PC-9 (cell line): ENCODE measurements around the gene CFAP46. TPM values are rescaled to one million over a fixed set of nuclear protein-coding genes. Genes with fewer than 3 reads are reported as not detected.
"Not testable (repeated sequence)": the region's sequence is repeated elsewhere in the genome, so short reads cannot be mapped to it uniquely, and the experiment has no call there.

Source experiments
- BruUV-seq: library from RNA; stranded (reverse); fragments of 400-500 nt; replicated peaks from 2 replicates; lab custom pipeline; 2021; lab: Mats Ljungman, UMichigan
- CTCF ChIA-PET: fragments of 300-600 bp; sonication (Branson Sonifier 250); formaldehyde crosslinking; loops from one replicate; lab custom pipeline; 2022; ENCODE audit warnings: antibody characterized with exemption; lab: Charles Lee
- POLR2A ChIA-PET: fragments of 300-600 bp; sonication (Branson Sonifier 250); formaldehyde crosslinking; loops from one replicate; lab custom pipeline; 2022; ENCODE audit warnings: antibody characterized with exemption; ENCODE audit not compliant: unreplicated experiment; lab: Charles Lee
- DNase-seq, 2 experiments: peaks; one replicate each; pipeline versions ENCODE4 v3.0.0 to v3.0.0-alpha.2; 2015 to 2022; ENCODE audit warnings: mixed read lengths in 1 of 2
- H2AFZ ChIP-seq: fragments of 200-600 bp; sonication (generic); 2 replicates; pipeline ENCODE4 v1.8.1; 2017; ENCODE audit warnings: antibody characterized with exemption
- H3F3A ChIP-seq: fragments of 200-600 bp; sonication (generic); 2 replicates; pipeline ENCODE4 v1.8.1; 2017; ENCODE audit warnings: antibody characterized with exemption, mild to moderate bottlenecking, low read depth; ENCODE audit not compliant: insufficient read depth
- H3K27ac ChIP-seq: fragments of 200-600 bp; sonication (generic); 2 replicates; pipeline ENCODE4 v1.6.1; 2016; ENCODE audit warnings: mixed run types
- H3K27me3 ChIP-seq: fragments of 200-600 bp; sonication (generic); 2 replicates; pipeline ENCODE4 v1.6.1; 2016; ENCODE audit warnings: low read depth, mixed run types; ENCODE audit not compliant: insufficient read depth
- H3K36me3 ChIP-seq: fragments of 200-600 bp; sonication (generic); 2 replicates; pipeline ENCODE4 v1.6.1; 2016; ENCODE audit warnings: low read depth, mixed run types
- H3K4me1 ChIP-seq: fragments of 200-600 bp; sonication (generic); replicated peaks from 2 replicates; pipeline ENCODE4 v1.6.1; 2016; ENCODE audit warnings: mixed run types; ENCODE audit not compliant: insufficient read depth
- H3K4me2 ChIP-seq: fragments of 200-600 bp; sonication (generic); 2 replicates; pipeline ENCODE4 v1.6.1; 2017; ENCODE audit warnings: mixed run types
- H3K4me3 ChIP-seq: fragments of 200-600 bp; sonication (generic); 2 replicates; pipeline ENCODE4 v1.6.1; 2016; ENCODE audit warnings: mixed run types
- H3K79me2 ChIP-seq: fragments of 200-600 bp; sonication (generic); 2 replicates; pipeline ENCODE4 v1.6.1; 2017; ENCODE audit warnings: low read depth, mixed run types
- H3K9me2 ChIP-seq: fragments of 200-600 bp; sonication (generic); 2 replicates; pipeline ENCODE4 v1.8.1; 2017; ENCODE audit warnings: mild to moderate bottlenecking; ENCODE audit not compliant: insufficient read depth
- H3K9me3 ChIP-seq: fragments of 200-600 bp; sonication (generic); 2 replicates; pipeline ENCODE4 v1.8.1; 2016; ENCODE audit warnings: low read depth; ENCODE audit not compliant: insufficient read depth
- H4K20me1 ChIP-seq: fragments of 200-600 bp; sonication (generic); 2 replicates; pipeline ENCODE4 v1.8.1; 2017; ENCODE audit not compliant: insufficient read depth
- EZH2 ChIP-seq: fragments of 200-600 bp; sonication (generic); IDR thresholded peaks from 2 replicates; pipeline ENCODE4 v1.8.0; 2017; ENCODE audit warnings: antibody characterized with exemption, low read depth
- intact Hi-C: fragments of 100-400 bp; cut with micrococcal nuclease; formaldehyde crosslinking; loops from one replicate; pipeline ENCODE4 v1.10.0; 2022; ENCODE audit not compliant: unreplicated experiment
- total RNA-seq: library from RNA; stranded (reverse); gene quantifications from 2 replicates; pipeline ENCODE4 v1.2.3, GENCODE V29; 2021
- TF ChIP-seq, protein P1 (sequence below): fragments of 200-600 bp; sonication (generic); conservative IDR thresholded peaks from 2 replicates; pipeline ENCODE4 v1.6.1; 2017; ENCODE audit warnings: mixed run types, antibody characterized with exemption, mild to moderate bottlenecking, moderate library complexity

CFAP46 gene
- total RNA-seq, 1 experiment from 2014 or later: not detected

DNA sequence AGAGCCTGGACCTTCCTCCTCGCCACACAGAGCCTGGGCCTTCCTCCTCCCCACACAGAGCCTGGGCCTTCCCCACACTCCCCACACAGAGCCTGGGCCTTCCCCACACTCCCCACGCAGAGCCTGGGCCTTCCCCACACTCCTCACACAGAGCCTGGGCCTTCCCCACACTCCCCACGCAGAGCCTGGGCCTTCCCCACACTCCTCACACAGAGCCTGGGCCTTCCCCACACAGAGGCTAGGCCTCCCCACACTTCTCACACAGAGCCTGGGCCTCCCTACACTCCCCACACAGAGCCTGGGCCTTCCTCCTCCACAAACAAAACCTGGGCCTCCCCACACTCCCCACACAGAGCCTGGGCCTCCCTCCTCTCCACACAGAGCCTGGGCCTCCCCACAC, 11.7 kb downstream of the CFAP46 start:
- H3K4me2 ChIP-seq, H3K27ac ChIP-seq, CTCF ChIA-PET, DNase-seq, H4K20me1 ChIP-seq, H3K4me3 ChIP-seq, H3K36me3 ChIP-seq, H3K9me2 ChIP-seq, H3K9me3 ChIP-seq, POLR2A ChIA-PET, H3K79me2 ChIP-seq, intact Hi-C loops, H3K4me1 ChIP-seq, BruUV-seq, H2AFZ ChIP-seq, H3F3A ChIP-seq: not testable (repeated sequence)
- peaks cover 35% of the 10 kb centered on the region; the same call in 1 of the 2 replicates for H3K27me3 ChIP-seq

DNA sequence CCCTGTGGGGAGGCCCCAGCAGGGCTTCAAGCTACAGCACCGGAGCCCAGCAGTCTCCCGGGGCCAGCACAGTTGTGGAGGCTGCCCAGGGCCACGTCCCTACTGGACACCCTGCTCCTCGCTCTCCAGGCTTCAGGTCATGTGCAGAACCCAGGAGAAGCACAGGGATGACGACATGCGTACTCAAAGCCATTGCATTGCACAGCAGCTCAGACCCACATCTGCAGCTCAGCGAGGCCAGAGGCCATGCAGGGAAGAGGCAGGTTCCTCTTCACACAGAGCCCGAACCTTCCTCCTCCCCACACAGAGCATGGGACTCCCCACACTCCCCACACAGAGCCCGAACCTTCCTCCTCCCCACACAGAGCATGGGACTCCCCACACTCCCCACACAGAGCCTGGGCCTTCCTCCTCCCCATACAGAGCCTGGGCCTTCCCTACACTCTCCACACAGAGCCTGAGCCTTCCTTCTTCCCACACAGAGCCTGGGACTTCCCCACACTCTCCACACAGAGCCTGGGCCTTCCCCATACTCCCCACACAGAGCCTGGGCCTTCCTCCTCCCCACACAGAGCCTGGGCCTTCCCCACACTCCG, 12.3 kb downstream of the CFAP46 start:
- Histone ChIP-seq H4K20me1 (no peaks in the 10 kb centered on the region), H3K9me3 (no peaks in the 10 kb centered on the region), H3K27ac (no peak overlapping the region), H3K36me3 (no peaks in the 10 kb centered on the region), H3F3A (no peaks in the 10 kb centered on the region), H3K4me2 (no peak overlapping the region), H3K27me3 (peaks cover 36% of the 10 kb centered on the region; the same call in 1 of the 2 replicates), H3K4me3 (no peak overlapping the region), H2AFZ (no peak overlapping the region), H3K79me2 (no peaks in the 10 kb centered on the region), H3K4me1 (no peaks in the 10 kb centered on the region), H3K9me2 (no peaks in the 10 kb centered on the region)
- no peak for DNase-seq
- no TSS peak for BruUV-seq
- TF ChIP-seq, protein P1, sequence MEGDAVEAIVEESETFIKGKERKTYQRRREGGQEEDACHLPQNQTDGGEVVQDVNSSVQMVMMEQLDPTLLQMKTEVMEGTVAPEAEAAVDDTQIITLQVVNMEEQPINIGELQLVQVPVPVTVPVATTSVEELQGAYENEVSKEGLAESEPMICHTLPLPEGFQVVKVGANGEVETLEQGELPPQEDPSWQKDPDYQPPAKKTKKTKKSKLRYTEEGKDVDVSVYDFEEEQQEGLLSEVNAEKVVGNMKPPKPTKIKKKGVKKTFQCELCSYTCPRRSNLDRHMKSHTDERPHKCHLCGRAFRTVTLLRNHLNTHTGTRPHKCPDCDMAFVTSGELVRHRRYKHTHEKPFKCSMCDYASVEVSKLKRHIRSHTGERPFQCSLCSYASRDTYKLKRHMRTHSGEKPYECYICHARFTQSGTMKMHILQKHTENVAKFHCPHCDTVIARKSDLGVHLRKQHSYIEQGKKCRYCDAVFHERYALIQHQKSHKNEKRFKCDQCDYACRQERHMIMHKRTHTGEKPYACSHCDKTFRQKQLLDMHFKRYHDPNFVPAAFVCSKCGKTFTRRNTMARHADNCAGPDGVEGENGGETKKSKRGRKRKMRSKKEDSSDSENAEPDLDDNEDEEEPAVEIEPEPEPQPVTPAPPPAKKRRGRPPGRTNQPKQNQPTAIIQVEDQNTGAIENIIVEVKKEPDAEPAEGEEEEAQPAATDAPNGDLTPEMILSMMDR: no peak
- no peak for TF ChIP-seq EZH2
- intact Hi-C loops: no loop called here
- CTCF ChIA-PET: no interaction called here
- POLR2A ChIA-PET: no interaction called here

DNA sequence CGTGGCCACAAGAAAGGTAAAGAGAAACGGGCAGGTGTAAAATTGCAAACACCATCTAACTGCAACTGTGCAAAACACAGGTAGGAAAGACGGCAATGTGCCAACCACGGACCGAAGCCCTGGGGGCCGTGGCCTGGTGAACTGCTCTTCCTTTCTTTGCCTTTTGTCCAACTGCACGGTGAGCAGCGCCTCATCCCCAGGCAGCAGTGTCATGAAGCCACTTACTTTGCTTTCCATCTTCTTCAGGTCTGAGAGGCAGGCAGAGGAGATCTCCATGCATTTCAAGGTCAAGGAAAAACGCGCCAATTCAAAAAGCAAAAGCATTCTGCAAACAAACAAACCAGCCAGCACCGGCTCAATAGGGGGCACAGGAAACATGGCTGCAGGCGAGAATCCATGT, 12.9 kb downstream of the CFAP46 start:
- H3K9me2 ChIP-seq: no peaks in the 10 kb centered on the region
- TF ChIP-seq EZH2: no peak
- TF ChIP-seq, protein P1: no peak
- no peaks in the 10 kb centered on the region for H3K9me3 ChIP-seq
- intact Hi-C loops: no loop called here
- no peak overlapping the region for H2AFZ ChIP-seq
- H3K79me2 ChIP-seq: no peaks in the 10 kb centered on the region
- H3K27ac ChIP-seq: no peak overlapping the region
- peaks cover 36% of the 10 kb centered on the region; the same call in 1 of the 2 replicates for H3K27me3 ChIP-seq
- H3K4me1 ChIP-seq: no peaks in the 10 kb centered on the region
- no peak overlapping the region for H3K4me2 ChIP-seq
- H3K4me3 ChIP-seq: no peak overlapping the region
- no peaks in the 10 kb centered on the region for H4K20me1 ChIP-seq
- H3F3A ChIP-seq: no peaks in the 10 kb centered on the region
- no TSS peak for BruUV-seq
- H3K36me3 ChIP-seq: no peaks in the 10 kb centered on the region
- ChIA-PET POLR2A (no interaction called here), CTCF (no interaction called here)
- no peak for DNase-seq

DNA sequence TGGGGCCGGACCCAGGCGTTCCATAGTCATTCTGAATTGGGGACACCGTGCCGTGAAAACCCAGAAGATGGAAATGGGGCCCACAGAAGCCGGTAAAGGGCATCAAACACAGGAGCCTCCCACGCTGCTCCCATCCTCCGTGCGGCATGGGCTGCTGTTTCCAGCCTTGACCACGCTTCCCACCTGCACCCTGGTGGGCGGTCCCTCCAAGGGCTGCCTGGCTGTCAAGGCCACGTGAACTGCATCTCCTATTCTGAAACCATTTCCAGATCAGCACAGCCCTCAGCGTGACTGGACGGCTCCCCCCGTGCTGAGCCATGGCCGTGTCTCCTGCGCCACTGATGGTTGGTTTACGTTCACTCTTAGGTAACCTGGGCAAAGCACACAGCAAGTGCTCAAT, 14.1 kb downstream of the CFAP46 start:
- BruUV-seq: no TSS peak
- H3K4me3 ChIP-seq: no peak overlapping the region
- H3K9me2 ChIP-seq: no peaks in the 10 kb centered on the region
- no peaks in the 10 kb centered on the region for H3K79me2 ChIP-seq
- H3F3A ChIP-seq: no peaks in the 10 kb centered on the region
- no peak for DNase-seq
- no peak overlapping the region for H2AFZ ChIP-seq
- peaks cover 42% of the 10 kb centered on the region; the same call in 1 of the 2 replicates for H3K27me3 ChIP-seq
- ChIA-PET CTCF (no interaction called here), POLR2A (no interaction called here)
- H3K36me3 ChIP-seq: no peaks in the 10 kb centered on the region
- no peak for TF ChIP-seq EZH2
- H3K27ac ChIP-seq: no peak overlapping the region
- H3K9me3 ChIP-seq: no peaks in the 10 kb centered on the region
- H3K4me1 ChIP-seq: no peaks in the 10 kb centered on the region
- intact Hi-C loops: no loop called here
- no peak overlapping the region for H3K4me2 ChIP-seq
- H4K20me1 ChIP-seq: no peaks in the 10 kb centered on the region
